HG03571 (cell line): ENCODE measurements around the gene SLC6A20.

ENCODE experiments used
- ATAC-seq: cut with Tn5 transposase; IDR thresholded peaks from one replicate; pipeline ENCODE4 v1.9.1; 2021; ENCODE audit not compliant: unreplicated experiment

Gene SLC6A20

GRCh38 chr3:45802146-45802545, 5.8 kb upstream of the SLC6A20 start:
- no peak for ATAC-seq

GRCh38 chr3:45800611-45801010, 4.3 kb upstream of the SLC6A20 start:
- ATAC-seq: no peak

- ATAC-seq: no peak
Observed at GRCh38 chr3:45799586-45799985, 3.2 kb upstream of the SLC6A20 start.

GRCh38 chr3:45798034-45798433, 1.7 kb upstream of the SLC6A20 start:
- ATAC-seq: no peak

- no peak for ATAC-seq
Observed at GRCh38 chr3:45796902-45797637, 734 bp upstream of the SLC6A20 start.

- no peak for ATAC-seq
Observed at GRCh38 chr3:45795509-45795881, 841 bp downstream of the SLC6A20 start.

GRCh38 chr3:45794660-45795059, 1.7 kb downstream of the SLC6A20 start:
- no peak for ATAC-seq

GRCh38 chr3:45794177-45794560, 2.2 kb downstream of the SLC6A20 start:
- ATAC-seq: no peak

GRCh38 chr3:45793482-45794176, 2.7 kb downstream of the SLC6A20 start:
- ATAC-seq: no peak

GRCh38 chr3:45792516-45793172, 3.7 kb downstream of the SLC6A20 start:
- no peak for ATAC-seq

- ATAC-seq: no peak
Observed at GRCh38 chr3:45792036-45792435, 4.3 kb downstream of the SLC6A20 start.

GRCh38 chr3:45790596-45790995, 5.7 kb downstream of the SLC6A20 start:
- no peak for ATAC-seq

GRCh38 chr3:45789235-45789812, 7.0 kb downstream of the SLC6A20 start:
- ATAC-seq: no peak

GRCh38 chr3:45787551-45787950, 8.8 kb downstream of the SLC6A20 start:
- no peak for ATAC-seq

GRCh38 chr3:45786801-45787495, 9.4 kb downstream of the SLC6A20 start:
- ATAC-seq: no peak

GRCh38 chr3:45785605-45786150, 10.7 kb downstream of the SLC6A20 start:
- ATAC-seq: no peak

GRCh38 chr3:45783667-45784066, 12.7 kb downstream of the SLC6A20 start:
- ATAC-seq: no peak

GRCh38 chr3:45782381-45782780, 14.0 kb downstream of the SLC6A20 start:
- no peak for ATAC-seq

GRCh38 chr3:45781841-45782240, 14.5 kb downstream of the SLC6A20 start:
- no peak for ATAC-seq

GRCh38 chr3:45781271-45781670, 15.1 kb downstream of the SLC6A20 start:
- ATAC-seq: no peak
